MM.1S (cell line): ENCODE measurements around the gene TMEM229B.

Experiments
- DNase-seq: peaks from one replicate; pipeline ENCODE4 v3.0.0-alpha.2; 2015
- H2AFZ ChIP-seq: fragments of 300-600 bp; sonication (generic); 2 replicates; pipeline ENCODE4 v1.6.0; 2016; ENCODE audit warnings: antibody characterized with exemption, low read length
- H3F3A ChIP-seq: fragments of 300-600 bp; sonication (generic); 2 replicates; pipeline ENCODE4 v1.6.1; 2016; ENCODE audit warnings: mild to moderate bottlenecking, antibody characterized with exemption, low read length, moderate library complexity, mixed read lengths; ENCODE audit not compliant: insufficient read depth
- H3K27ac ChIP-seq: fragments of 300-600 bp; sonication (generic); 2 replicates; pipeline ENCODE4 v1.5.1; 2016; ENCODE audit warnings: mild to moderate bottlenecking, low read length
- H3K27me3 ChIP-seq: fragments of 300-600 bp; sonication (generic); replicated peaks from 2 replicates; pipeline ENCODE4 v1.6.0; 2016; ENCODE audit warnings: low read length; ENCODE audit not compliant: insufficient read depth
- H3K36me3 ChIP-seq: fragments of 300-600 bp; sonication (generic); replicated peaks from 2 replicates; pipeline ENCODE4 v1.6.1; 2016; ENCODE audit warnings: mild to moderate bottlenecking, low read length, mixed read lengths; ENCODE audit not compliant: insufficient read depth
- H3K4me1 ChIP-seq: fragments of 300-600 bp; sonication (generic); 2 replicates; pipeline ENCODE4 v1.6.1; 2016; ENCODE audit warnings: low read length, mixed read lengths
- H3K4me2 ChIP-seq: fragments of 300-600 bp; sonication (generic); 2 replicates; pipeline ENCODE4 v1.6.0; 2016; ENCODE audit warnings: low read depth, low read length
- H3K4me3 ChIP-seq: fragments of 300-600 bp; sonication (generic); 2 replicates; pipeline ENCODE4 v1.5.1; 2016; ENCODE audit warnings: low read length, mixed read lengths
- H3K79me2 ChIP-seq: fragments of 300-600 bp; sonication (generic); 2 replicates; pipeline ENCODE4 v1.6.1; 2016; ENCODE audit warnings: mixed run types, low read length, mixed read lengths
- H3K9ac ChIP-seq: fragments of 300-600 bp; sonication (generic); 2 replicates; pipeline ENCODE4 v1.6.1; 2016; ENCODE audit warnings: low read length, mixed read lengths
- H3K9me2 ChIP-seq: fragments of 300-600 bp; sonication (generic); replicated peaks from 2 replicates; pipeline ENCODE4 v1.6.1; 2016; ENCODE audit warnings: mild to moderate bottlenecking, low read length, mixed read lengths; ENCODE audit not compliant: insufficient read depth
- H3K9me3 ChIP-seq: fragments of 300-600 bp; sonication (generic); replicated peaks from 2 replicates; pipeline ENCODE4 v1.6.1; 2016; ENCODE audit warnings: mild to moderate bottlenecking, low read length, mixed read lengths; ENCODE audit not compliant: insufficient read depth
- H4K20me1 ChIP-seq: fragments of 300-600 bp; sonication (generic); 2 replicates; pipeline ENCODE4 v1.6.1; 2016; ENCODE audit warnings: mild to moderate bottlenecking, low read length, moderate library complexity, mixed read lengths; ENCODE audit not compliant: insufficient read depth
- EZH2 ChIP-seq: fragments of 300-600 bp; sonication (generic); optimal IDR thresholded peaks from 2 replicates; pipeline ENCODE3; 2017; ENCODE audit warnings: low read depth, mild to moderate bottlenecking, antibody characterized with exemption, low read length, mixed read lengths
- EZH2phosphoT487 ChIP-seq: fragments of 300-600 bp; sonication (generic); IDR thresholded peaks from 2 replicates; pipeline ENCODE4 v1.6.1; 2018; ENCODE audit warnings: antibody characterized with exemption, low read length
- TF ChIP-seq, protein P1 (sequence below): fragments of 300-600 bp; sonication (generic); IDR thresholded peaks from 2 replicates; pipeline ENCODE4 v1.5.1; 2016; ENCODE audit warnings: antibody characterized with exemption, low read length, mixed read lengths

Gene TMEM229B

GRCh38 chr14:67524634-67524963 is 36.1 kb upstream of the TMEM229B start:
- no peaks in the 10 kb centered on the region for H3F3A ChIP-seq
- H3K9ac ChIP-seq, result no peak overlapping the region
- H3K4me2 ChIP-seq, result no peak overlapping the region
- no peaks in the 10 kb centered on the region for H3K27me3 ChIP-seq
- no peaks in the 10 kb centered on the region for H4K20me1 ChIP-seq
- no peaks in the 10 kb centered on the region for H3K4me1 ChIP-seq
- TF ChIP-seq EZH2phosphoT487, result no peak
- TF ChIP-seq, protein P1, sequence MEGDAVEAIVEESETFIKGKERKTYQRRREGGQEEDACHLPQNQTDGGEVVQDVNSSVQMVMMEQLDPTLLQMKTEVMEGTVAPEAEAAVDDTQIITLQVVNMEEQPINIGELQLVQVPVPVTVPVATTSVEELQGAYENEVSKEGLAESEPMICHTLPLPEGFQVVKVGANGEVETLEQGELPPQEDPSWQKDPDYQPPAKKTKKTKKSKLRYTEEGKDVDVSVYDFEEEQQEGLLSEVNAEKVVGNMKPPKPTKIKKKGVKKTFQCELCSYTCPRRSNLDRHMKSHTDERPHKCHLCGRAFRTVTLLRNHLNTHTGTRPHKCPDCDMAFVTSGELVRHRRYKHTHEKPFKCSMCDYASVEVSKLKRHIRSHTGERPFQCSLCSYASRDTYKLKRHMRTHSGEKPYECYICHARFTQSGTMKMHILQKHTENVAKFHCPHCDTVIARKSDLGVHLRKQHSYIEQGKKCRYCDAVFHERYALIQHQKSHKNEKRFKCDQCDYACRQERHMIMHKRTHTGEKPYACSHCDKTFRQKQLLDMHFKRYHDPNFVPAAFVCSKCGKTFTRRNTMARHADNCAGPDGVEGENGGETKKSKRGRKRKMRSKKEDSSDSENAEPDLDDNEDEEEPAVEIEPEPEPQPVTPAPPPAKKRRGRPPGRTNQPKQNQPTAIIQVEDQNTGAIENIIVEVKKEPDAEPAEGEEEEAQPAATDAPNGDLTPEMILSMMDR, result no peak
- TF ChIP-seq EZH2, result no peak
- H3K36me3 ChIP-seq, result no peaks in the 10 kb centered on the region
- no peak overlapping the region for H2AFZ ChIP-seq
- DNase-seq, result peak; percentile 12
- no peak overlapping the region for H3K27ac ChIP-seq
- no peaks in the 10 kb centered on the region for H3K9me2 ChIP-seq
- H3K79me2 ChIP-seq, result no peaks in the 10 kb centered on the region
- no peak overlapping the region for H3K4me3 ChIP-seq
- no peaks in the 10 kb centered on the region for H3K9me3 ChIP-seq

DNA sequence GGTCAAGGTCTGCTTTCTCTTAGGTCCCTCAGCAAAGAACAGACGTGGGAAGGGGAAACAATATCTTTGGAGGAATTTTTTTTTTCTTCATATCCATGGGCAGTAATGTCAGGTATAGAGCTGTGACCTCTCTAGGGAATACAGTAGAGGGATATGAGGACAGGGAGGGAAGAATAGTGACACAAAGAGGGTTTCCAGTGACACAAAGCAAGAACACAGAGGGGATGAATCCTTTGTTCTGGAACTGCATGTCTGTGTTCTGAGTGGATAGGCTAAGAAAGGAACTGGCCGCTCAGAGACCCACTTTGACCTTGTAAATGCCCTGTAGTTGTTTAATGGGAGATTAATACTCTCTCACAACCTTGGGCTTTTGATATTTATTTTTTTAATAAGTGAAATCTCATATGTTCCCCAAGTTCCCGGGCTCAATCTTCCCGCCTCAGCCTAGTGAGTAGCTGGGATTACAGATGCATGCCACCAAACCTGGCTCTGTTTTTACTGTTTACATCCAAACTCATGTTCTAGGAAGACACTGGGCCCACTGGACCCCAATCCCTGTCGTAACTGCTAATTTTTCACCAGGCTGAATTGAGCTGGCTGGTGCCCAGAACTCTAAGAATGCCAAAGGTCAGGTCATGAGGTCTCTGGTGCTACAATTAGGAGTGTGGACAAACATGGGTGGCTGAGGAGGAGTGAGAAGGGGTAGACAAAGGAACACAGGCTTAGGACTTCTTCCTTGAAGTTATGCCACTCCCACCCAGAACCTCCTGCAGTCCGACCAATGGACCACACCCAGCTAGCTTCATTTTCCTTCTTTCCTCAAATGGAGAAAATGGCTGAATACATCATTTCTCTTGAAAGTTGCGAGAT is 35.5 kb upstream of the TMEM229B start:
- TF ChIP-seq EZH2 (no peak), EZH2phosphoT487 (no peak)
- TF ChIP-seq, protein P1, result no peak
- Histone ChIP-seq H3K9me2 (no peaks in the 10 kb centered on the region), H3K27ac (no peak overlapping the region), H4K20me1 (no peaks in the 10 kb centered on the region), H2AFZ (no peak overlapping the region), H3K9me3 (no peaks in the 10 kb centered on the region), H3K4me3 (no peak overlapping the region), H3K4me2 (no peak overlapping the region), H3K27me3 (no peaks in the 10 kb centered on the region), H3K79me2 (no peaks in the 10 kb centered on the region), H3K36me3 (no peaks in the 10 kb centered on the region), H3K9ac (no peak overlapping the region), H3K4me1 (no peaks in the 10 kb centered on the region), H3F3A (no peaks in the 10 kb centered on the region)
- no peak for DNase-seq

GRCh38 chr14:67522270-67522669 is 33.7 kb upstream of the TMEM229B start:
- no peaks in the 10 kb centered on the region for H3K79me2 ChIP-seq
- no peaks in the 10 kb centered on the region for H3K9me2 ChIP-seq
- H3K4me1 ChIP-seq, result no peaks in the 10 kb centered on the region
- DNase-seq, result no peak
- no peak overlapping the region for H3K4me2 ChIP-seq
- H3K27ac ChIP-seq, result no peak overlapping the region
- no peaks in the 10 kb centered on the region for H3K9me3 ChIP-seq
- H4K20me1 ChIP-seq, result no peaks in the 10 kb centered on the region
- H2AFZ ChIP-seq, result no peak overlapping the region
- H3F3A ChIP-seq, result no peaks in the 10 kb centered on the region
- no peak overlapping the region for H3K9ac ChIP-seq
- no peak overlapping the region for H3K4me3 ChIP-seq
- no peaks in the 10 kb centered on the region for H3K27me3 ChIP-seq
- no peak for TF ChIP-seq EZH2
- TF ChIP-seq, protein P1, result no peak
- TF ChIP-seq EZH2phosphoT487, result no peak
- no peaks in the 10 kb centered on the region for H3K36me3 ChIP-seq
